PFSK-1 (cell line): ENCODE measurements around the gene WNT5B.

Source experiments
- FOXP2 ChIP-seq: optimal IDR thresholded peaks from 2 replicates; pipeline ENCODE3; 2011; ENCODE audit warnings: borderline replicate concordance, control low read depth, inconsistent platforms; ENCODE audit not compliant: insufficient read depth; ENCODE audit errors: extremely low read length, extremely low read depth
- POLR2AphosphoS5 ChIP-seq: IDR thresholded peaks from 2 replicates; pipeline ENCODE4 v1.6.1; 2012; ENCODE audit warnings: low read depth, mild to moderate bottlenecking, control low read depth, low read length, moderate library complexity
- SIN3A ChIP-seq: IDR thresholded peaks from 2 replicates; pipeline ENCODE4 v1.6.1; 2012; ENCODE audit warnings: mild to moderate bottlenecking, low read length, moderate library complexity, borderline replicate concordance; ENCODE audit not compliant: insufficient read depth
- TAF1 ChIP-seq: IDR thresholded peaks from 2 replicates; pipeline ENCODE4 v1.6.1; 2012; ENCODE audit warnings: low read length, control low read depth, borderline replicate concordance; ENCODE audit not compliant: insufficient read depth
- TF ChIP-seq, protein P1 (sequence below), 2 experiments: IDR thresholded peaks; 2 replicates each; pipeline versions ENCODE4 v1.6.1 to v1.8.0; 2011 to 2012; ENCODE audit warnings: low read depth in 2 of 2, low read length in 2 of 2, control low read depth in 1 of 2, inconsistent platforms in 1 of 2, mild to moderate bottlenecking in 1 of 2, moderate library complexity in 1 of 2; ENCODE audit not compliant: insufficient read depth in 1 of 2

DNA sequence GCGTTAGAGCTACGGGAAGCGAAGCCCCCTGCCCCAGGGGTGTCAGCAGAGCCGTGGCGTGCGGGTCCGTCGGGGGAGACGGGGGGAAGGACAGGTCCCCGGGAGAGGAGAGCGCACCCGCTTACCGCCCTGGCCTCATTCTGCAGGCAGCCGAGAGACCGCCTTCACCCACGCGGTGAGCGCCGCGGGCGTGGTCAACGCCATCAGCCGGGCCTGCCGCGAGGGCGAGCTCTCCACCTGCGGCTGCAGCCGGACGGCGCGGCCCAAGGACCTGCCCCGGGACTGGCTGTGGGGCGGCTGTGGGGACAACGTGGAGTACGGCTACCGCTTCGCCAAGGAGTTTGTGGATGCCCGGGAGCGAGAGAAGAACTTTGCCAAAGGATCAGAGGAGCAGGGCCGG lies 10.5 kb downstream of the WNT5B start:
- no peak for TF ChIP-seq SIN3A
- TF ChIP-seq TAF1 = no peak
- TF ChIP-seq POLR2AphosphoS5 = no peak
- TF ChIP-seq FOXP2 = no peak
- TF ChIP-seq, protein P1, sequence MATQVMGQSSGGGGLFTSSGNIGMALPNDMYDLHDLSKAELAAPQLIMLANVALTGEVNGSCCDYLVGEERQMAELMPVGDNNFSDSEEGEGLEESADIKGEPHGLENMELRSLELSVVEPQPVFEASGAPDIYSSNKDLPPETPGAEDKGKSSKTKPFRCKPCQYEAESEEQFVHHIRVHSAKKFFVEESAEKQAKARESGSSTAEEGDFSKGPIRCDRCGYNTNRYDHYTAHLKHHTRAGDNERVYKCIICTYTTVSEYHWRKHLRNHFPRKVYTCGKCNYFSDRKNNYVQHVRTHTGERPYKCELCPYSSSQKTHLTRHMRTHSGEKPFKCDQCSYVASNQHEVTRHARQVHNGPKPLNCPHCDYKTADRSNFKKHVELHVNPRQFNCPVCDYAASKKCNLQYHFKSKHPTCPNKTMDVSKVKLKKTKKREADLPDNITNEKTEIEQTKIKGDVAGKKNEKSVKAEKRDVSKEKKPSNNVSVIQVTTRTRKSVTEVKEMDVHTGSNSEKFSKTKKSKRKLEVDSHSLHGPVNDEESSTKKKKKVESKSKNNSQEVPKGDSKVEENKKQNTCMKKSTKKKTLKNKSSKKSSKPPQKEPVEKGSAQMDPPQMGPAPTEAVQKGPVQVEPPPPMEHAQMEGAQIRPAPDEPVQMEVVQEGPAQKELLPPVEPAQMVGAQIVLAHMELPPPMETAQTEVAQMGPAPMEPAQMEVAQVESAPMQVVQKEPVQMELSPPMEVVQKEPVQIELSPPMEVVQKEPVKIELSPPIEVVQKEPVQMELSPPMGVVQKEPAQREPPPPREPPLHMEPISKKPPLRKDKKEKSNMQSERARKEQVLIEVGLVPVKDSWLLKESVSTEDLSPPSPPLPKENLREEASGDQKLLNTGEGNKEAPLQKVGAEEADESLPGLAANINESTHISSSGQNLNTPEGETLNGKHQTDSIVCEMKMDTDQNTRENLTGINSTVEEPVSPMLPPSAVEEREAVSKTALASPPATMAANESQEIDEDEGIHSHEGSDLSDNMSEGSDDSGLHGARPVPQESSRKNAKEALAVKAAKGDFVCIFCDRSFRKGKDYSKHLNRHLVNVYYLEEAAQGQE (IDR thresholded peaks at IDR 0.05; ENCODE audit: insufficient read depth in 1 of 2, low read depth in 2 of 2, low read length in 2 of 2) = no peak
